ENCODE results near the gene FHOD1.

GRCh38 chr16:67188798-67189197 lies 58.5 kb downstream of the FHOD1 start:
- TF ChIP-seq CTCF (conservative IDR thresholded peaks at IDR 0.05; ENCODE audit: low read depth, low read length) (no peak), EZH2 (IDR thresholded peaks at IDR 0.05; ENCODE audit: low read length, unreplicated experiment) (no peak)
